Stimulated activated CD8-positive, alpha-beta memory T cell treated with anti-CD3 and anti-CD28 coated beads, Interleukin-15, amount 100 ng/mL, for 4 hours (primary cell): ENCODE data around the gene TBL1XR1.

ENCODE experiments used
- DNase-seq, 2 donors: peaks; one replicate each; pipeline ENCODE4 v3.0.0-alpha.2; 2020; ENCODE audit warnings: low read depth in 2 of 2

The TBL1XR1 gene

DNA sequence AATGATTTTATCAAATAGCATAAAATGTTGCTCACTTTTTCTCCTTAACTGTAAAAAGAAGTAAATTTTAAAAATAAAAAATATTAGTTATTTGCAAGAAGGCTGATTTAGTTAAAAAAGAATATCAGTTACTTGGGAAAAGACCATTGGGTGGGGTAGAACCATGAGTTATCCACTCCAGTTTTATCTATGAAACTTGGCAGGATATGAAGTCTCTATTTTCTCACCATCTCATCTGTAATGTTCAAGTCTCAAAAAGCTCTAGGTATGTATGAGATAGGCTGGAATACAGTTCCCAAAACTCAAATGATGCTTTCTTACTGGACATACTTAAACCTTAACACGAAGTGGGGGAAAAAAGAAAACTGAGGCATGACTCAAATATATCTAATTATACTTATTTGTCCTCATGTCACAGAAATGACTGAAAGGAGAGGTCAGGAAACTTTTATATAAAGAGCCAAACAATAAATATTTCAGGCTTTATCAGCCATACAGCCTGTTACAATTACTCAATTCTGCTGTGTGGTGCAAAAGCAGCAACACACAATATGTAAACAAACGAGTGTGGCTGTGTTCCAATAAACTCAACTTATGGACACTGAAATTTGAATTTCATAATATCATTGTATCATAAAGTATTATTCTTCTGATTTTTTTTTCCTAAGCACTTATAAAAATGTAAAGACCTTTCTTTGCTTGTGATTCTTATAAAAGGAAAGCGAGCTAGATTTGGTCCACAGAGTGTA is 131.8 kb downstream of the TBL1XR1 start:
- no peak for DNase-seq

DNA sequence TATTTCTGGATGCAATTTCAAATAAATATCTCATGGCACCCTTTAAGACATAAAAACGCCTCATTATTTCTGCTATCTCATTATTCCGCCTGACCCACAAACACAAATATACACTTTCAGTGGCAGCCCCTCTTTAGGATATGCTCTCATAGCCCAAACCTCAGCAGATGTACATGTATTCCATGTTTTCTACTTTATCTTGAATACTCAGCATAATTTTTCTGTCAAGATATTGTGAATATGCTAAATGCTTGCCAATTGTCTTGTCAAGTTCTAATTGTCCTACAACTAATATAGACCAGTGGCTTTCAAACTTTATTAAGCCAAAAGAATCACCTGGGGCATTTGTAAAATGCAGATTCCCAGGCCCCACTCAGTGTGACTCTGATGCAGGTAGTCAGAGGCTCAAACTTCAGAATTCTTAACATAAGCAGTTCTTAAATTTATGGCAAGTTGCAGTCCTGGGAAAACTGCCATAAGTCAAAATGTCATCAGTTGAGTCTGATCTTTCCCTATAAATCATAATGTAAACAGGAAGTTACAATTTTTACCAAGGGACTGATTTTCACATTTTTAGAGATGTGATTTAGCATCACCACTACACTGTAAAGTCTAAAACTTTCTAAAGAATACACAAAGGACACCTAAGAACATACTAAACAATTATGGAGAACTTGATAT is 135.1 kb downstream of the TBL1XR1 start:
- no peak for DNase-seq

DNA sequence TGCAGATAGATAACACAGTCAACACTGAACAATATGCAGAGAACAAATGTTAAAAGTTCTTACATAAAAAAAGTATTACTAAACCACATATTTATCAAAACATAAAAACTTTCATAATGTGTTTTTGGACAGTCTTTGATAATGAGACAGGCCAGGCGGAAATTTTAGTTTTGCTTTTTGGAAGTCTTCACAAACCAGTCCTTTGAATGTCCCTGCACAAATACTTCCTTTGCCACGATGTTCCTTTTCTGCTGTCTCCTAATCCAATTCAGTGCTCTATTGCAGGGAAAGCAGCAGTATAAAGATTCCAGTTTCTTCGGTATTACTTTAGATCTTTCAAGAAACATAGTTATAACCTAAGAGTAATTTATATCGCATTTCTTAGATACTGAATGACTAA is 135.9 kb downstream of the TBL1XR1 start:
- DNase-seq = no peak

DNA sequence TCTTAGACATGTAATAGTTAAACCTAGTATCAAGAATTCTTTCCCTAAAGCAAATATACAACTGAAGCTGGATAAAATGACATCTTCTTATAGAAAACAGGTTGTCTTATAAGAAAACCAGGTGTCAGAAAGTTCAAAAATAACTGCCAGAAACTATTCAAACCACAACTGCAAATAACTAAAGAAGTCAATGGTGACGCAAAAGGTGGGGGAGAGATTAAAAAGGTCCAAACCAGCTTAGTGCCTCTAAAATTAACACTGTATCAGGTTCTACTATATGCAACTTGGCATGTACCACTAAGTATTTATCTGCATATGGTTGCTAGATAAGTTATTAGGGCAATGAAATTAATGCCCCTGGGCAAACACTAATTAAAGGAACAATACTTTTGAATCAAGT is 136.8 kb downstream of the TBL1XR1 start:
- DNase-seq = no peak

DNA sequence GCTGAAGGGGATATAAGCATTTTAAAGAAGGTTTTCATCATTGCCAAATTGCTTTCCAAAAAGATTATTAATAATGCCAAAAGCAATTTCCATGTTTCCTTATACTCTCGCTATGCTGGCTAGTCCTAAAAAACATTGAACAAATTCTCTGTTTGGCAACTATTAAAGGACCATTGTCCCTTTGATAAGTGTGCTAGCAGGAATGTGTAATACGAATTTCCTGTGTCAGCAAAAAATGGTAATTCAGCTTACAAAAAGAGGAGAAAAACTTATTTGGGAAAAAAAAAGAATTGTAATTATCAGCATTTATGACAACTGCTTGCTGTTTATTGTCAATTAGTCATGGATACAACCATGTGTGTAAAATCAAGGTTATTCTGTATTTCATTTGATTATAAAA is 138.6 kb downstream of the TBL1XR1 start:
- no peak for DNase-seq

DNA sequence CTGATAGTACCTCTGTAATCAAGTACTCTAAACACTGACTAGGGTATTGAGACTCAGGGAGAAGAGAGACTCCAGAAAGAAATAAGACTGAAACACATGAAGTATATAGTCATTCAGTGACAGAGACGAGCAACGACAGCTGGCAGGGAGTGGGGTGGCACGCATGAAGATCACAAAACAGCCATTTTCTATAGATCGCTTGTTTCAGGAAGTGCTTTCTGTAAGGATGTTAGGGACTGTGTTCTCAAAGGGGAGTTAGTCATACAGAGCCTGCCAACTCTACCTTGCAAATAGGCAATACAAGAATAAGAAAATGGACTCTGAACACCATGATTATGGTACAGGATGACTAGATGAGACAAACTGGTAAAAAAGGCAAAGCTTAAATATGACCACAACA is 139.5 kb downstream of the TBL1XR1 start:
- DNase-seq = no peak

DNA sequence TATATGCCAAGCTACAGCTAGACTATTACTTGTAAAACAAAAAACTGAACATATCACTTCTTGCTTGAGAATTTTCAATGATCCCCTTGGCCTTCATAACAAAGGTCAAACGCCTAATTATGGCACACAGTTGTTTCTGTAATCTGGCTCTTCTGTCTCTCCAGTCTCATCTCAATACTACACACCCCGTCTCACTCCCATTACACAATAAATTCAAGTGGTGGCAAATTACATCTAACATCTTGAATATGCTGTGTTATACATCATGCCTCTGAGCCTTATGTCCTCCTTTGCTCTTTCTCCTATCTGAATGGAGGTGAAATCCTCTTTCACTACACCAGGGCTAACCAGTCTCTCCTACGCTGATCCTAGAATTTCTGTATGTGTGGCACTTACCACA is 140.4 kb downstream of the TBL1XR1 start:
- DNase-seq = no peak

DNA sequence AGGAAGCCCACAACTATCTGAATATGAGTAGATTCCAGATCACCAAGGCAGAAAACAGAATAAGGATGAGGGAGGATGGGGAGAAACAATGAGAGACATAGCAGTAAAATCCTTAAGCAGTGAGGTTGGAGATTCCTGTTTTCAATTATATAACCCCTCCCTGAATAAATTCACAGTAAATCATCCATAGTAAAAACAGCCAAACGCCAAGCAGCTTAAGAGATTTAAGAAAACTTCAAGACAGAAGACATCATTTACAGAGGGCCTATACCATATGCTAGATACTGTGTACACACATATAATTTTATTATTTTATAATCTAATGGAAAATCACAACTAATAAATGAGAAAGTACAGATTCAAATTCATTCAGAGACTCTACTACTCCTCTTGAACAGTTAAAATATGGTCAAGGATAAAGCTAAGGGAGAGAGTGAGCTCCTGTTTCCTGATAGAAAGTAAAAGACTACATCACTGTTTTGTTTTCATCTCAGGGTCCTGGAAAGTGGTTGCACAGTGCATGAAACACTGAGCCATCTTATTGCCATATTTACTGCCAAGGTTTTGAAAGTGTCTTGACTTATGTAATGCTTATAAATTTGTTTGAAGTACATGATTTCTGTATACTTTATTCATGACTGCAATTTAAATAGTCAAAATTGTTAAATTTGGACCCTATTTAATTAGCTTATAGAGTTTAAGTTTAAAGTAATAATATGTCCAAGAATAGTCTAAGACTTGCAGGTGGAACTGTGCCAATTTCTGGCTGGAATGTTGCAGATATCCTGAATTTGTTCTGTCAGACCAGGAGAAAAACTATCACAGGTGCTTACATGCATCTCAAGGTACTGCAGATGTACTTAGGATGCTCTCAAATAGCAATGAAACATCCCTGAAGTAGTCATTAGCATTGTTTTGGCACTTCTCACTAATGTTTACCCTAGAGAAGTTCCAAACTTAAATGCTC is 141.4 kb downstream of the TBL1XR1 start:
- no peak for DNase-seq

DNA sequence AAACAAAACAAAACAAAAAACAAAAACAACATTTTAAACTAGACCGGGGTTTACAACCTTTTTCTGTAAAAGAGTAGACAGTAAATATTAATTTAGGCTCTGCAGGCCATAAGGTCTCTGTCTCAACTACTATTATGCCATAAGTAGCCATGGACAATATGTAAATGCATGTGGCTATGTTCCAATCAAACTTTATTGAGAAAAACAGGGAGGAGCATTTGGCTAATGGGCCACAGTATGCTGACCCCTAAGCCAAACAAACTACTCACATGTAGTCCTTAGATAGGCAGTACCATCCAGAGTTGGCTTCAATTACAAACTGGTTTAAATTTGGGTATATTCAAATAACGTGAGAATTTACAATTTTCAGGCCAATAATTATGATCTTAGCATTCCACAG is 144.2 kb downstream of the TBL1XR1 start:
- no peak for DNase-seq

DNA sequence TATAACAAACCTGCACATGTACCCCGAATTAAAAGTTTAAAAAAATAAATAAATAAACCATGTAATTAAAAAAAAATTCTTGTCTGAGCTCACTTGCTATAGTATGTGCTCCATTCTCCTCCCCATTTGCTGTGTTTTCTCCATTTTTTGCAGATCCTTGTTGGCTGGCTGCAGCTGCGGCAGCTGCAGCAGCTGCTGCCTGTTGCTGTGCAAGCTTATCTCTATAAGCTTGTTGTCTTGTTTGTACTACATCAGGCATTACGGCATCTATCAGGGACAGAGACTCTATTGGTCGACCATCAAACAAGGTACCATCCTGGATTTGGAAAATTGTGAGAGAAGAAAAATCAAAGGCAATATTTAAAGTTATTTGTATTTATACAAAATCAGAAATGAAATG is 145.9 kb downstream of the TBL1XR1 start:
- no peak for DNase-seq

DNA sequence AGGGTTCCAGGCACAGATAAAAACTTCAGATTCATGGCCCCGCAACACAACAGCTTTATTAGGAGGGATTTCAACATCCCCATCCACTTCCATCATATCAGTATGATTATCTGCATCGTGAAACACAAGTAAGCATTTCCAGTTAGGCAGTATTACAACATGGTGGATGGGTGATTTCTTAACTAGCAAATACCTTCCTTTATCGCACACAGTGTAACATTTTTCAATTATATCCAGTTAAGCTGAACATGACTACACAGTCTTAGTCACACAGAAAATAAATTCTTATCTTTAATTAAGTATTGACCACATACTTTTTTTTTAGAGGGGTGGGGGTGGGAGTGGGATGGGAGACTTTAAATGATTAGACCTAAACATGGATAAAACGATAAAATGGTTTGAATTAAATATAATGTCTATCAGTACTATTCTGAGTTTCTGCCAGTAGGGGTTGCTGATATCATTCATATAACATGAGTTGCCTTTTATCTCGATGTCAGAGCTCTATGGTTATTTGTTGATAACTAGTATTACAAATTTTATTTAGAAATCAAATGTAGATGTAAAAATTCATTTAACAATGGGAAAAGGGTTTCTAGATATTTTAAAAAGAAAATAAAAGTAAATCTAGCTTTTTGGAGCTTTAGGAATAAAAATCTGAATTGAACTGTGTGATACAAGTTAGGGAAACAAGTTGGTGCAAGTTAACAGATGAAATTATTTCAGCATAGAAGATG is 146.6 kb downstream of the TBL1XR1 start:
- DNase-seq = no peak

DNA sequence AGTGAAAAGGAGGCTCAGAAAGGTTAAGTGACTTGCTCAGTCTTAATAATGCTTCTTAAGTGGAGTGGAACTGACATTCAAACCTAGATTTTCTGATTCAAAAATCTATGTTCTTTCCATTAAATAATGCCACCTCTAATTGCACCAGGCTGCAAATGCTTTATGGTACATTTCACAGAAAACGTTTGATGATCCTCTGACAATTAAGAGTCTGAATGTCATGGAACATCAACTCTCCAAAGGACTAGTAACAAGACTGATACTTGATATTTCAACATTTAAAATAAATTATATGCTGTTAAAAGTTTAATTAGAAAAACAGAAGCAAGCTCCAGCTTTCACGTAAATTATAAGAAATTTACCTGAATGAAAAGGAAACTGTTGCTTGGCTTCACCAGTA is 151.5 kb downstream of the TBL1XR1 start:
- DNase-seq = no peak

DNA sequence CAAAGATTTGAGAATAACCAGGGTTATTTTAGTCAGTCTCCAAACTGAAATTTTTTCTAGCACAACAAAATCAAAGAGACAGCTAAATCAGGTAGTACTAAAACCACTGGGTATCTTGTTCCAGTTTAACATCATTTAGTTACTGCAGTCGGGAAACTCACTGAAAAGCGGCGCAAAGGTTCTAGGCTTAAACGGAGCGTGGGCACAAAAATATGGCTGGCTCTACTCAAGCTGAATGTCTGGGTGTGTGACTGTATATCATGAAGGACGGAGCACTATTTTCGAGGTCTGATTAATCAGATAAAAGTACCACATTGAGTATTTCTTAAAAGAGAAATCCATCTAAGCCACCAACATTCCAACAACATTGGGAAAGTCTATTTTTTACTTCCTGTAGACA is 152.1 kb downstream of the TBL1XR1 start:
- DNase-seq = no peak

DNA sequence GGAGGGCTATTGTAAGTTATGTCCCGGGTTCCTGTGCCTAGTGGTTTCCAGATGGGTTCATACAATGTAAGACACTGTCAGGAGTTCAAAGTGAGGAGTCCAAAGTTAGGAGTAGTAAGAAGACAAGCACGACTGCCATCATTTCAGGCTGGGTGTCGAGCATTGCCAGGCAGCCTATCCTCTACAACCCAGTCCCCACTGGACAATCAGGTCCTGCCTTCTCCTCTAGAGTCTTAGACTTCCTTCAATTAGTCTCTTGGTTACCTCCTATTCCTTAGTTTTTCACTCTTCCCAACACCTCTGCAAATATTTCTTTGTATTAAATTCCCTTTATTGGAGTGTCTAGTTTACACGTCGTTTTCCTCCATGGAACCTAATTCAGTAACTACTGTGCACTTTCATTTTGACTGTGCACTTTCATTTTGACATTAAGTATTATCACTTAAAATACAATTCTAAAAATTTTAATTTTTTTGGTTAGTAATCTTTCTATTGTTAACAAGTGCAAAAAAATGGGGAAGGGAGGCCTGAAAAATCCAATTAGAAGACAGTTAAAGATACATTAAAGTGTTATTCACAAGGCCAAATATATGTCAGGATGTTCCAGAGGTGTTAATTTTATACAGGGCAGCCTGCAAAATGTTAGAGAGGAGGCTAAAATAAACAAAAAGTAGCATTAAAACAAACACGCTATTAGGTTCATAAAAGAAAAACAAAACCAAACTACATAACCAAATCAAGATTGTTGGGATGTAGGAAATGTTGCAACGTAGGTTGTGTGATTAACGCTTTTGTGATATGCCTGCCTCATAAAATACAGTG is 155.3 kb downstream of the TBL1XR1 start:
- DNase-seq = no peak

DNA sequence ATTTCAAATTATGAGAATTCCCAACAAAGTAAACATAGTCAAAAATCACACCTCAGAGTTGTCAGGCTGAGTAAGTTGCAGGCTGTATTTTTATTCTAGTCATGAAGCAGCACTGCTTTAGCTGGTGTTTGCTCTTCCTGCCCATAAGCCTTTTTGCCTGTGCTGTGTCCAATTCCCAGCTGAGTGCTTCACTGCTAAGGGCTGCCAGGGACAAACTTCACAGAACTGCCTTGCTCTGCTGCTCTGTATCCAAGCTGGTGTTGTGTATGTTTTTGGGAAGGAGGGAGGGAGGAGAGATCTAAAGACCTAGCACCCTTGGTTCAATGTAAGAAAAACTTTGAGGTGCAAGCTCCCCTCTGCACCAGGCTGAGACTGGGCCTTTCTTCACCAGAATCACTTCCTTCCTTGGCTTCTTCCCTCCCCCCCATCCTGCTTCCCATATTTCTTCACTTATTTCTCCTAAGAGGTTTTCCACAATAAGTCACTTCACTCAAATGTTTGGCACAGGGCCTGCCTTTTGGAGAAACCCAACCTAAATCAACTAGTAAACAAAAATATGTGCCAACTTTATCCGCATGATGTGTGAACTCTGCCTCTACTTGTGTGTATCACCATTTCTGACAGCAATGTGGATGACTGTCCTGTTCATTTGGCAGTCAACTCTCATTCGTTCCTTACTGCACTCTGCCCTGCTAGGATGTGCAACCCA is 156.1 kb downstream of the TBL1XR1 start:
- no peak for DNase-seq

DNA sequence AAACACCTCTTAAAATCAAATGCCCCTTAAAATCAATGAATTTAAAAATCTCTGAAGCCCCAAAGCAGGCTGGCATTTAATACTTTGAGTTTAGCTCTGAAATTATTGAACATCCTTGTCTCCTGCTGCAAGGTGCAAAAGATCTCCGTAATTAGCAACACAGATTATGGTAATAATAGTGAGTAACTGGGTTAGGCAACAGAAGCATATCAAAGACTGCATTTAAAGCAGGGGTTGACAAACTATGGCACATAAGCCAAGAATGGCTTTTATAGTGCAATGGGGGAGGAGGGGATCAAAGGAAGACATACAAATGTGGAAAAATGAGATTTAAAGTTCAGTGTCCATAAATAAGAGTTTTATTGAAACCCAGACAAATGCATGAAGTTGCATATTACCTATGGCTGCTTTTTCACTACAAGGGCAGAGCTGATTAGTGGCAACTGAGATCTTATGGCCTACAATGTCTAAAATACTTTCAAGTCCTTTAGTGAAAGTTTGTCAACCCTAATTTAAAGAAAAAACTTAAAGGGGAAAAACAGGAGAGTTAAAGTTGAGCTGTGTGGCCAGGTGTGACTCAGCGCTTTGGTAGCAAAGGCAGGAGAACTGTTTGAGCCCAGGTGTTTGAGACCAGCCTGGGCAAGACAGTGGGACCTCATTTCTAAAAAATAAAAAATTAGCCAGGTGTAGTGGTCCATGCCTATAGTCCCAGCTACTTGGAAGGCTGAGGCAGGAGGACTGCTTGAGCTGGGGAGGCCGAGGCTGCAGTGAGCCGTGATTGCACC is 157.6 kb downstream of the TBL1XR1 start:
- DNase-seq = no peak

DNA sequence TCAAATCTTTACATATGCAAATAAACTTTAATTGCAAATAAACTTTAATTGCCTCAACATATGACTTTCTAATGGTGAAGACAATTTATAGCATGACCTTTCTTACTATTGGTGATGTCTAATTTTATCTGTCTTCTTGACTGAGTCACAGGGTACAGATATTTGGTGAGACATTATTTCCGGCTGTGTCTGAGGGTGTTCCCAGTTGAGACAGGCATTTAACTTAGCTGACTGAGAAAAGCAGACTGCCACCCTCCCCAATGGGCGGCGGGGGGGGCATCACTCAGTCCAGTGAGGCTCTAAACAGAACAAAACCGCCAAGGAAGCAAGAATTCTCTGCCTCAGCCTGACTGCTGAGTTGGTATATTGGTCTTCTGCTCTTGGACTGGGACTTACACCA is 160.0 kb downstream of the TBL1XR1 start:
- no peak for DNase-seq

DNA sequence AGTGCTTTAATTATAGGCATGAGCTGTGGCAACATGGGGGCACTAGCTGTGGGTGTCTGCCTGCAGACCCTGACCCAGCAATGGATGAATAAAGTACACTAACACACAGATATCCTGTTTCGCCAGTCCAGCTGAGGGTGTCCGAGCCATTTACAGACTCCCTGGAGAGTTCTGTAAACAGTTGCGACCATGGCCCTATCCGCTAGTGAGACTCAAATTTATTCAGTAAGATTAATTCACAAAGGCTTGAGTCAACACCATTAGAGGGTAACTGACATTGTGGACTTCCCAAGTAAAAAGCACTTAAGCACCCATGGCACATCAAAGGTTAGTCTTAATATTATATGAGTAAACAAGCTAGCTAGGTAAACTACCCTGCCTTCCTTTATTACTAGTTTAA is 161.6 kb downstream of the TBL1XR1 start:
- DNase-seq = no peak

DNA sequence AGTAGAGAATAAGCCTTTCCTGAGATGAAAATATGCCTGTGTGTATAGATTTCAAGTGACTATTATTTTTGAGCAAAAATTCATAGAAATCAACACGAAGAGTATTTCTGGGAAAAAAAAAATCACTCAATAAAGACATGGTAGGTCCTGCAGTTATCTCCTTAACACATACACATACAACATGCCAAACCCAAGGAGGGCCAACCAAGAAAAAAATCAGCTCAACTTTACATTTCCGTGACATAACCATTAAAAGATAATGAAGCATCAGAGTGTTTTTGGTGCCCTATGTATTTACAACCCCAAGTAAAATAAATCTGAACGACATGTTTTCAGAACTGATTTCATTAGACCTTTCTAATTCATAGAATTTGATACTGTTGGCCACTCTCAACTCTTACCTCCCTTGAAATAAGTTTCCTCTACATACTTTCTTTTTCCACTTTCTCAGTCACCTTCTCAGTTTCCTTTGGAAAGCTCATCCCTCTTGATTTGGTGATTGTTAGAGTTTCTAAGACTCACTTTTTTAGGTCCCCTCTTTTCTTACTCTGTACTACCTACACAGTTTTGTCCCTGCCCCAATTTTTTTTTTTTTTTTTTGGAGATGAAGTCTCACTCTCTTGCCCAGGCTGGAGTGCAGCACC is 162.3 kb downstream of the TBL1XR1 start:
- no peak for DNase-seq
